HG02938 (cell line): Measurements from ENCODE around the gene TOMM40.
"Not testable (repeated sequence)": the region's sequence is repeated elsewhere in the genome, so short reads cannot be mapped to it uniquely, and the experiment has no call there.

Experiments
- ATAC-seq: cut with Tn5 transposase; IDR thresholded peaks from one replicate; pipeline ENCODE4 v1.9.1; 2021; ENCODE audit warnings: mild to moderate bottlenecking, moderate library complexity; ENCODE audit not compliant: unreplicated experiment

The TOMM40 gene

DNA sequence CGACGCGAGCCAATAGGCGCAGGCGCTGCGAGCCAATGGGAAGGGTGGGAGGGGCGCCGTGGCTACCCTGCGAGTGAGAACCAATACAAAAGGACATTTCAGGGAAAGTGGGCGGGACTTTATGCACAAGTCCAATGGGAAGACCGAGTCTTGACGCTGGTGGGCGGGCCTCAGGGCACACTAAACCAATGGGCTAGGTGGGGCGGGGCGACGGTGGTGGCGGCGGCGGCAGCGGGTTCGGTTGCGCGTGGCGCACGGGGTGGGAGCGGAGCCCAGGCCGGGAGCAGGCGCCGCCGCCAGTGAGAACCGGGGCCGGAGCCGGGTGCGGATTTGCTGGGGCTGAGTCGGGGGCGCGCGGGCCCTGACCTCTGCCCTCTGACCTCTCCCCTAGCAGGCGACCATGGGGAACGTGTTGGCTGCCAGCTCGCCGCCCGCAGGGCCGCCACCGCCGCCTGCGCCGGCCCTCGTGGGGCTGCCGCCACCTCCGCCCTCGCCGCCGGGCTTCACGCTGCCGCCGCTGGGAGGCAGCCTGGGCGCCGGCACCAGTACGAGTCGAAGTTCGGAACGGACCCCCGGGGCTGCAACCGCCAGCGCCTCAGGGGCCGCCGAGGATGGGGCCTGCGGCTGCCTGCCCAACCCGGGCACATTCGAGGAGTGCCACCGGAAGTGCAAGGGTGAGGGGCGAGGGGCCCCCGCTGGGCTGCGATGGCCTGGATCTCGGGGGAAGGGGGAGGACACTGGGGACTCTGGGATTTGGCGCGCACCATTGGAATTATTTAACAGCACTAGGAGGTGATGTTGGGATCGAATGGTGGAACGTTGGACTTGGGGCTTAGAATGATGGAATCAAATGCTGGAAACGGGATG lies at the start of gene TOMM40:
TSS of gene TOMM40 (plus strand) at position 239 of the 867 bp plus-strand sequence. CDS start at position 401, 162 bp downstream.
- ATAC-seq, result peak; percentile 60

- no peak for ATAC-seq
Measured at GRCh38 chr19:44845286-44845611, 45.8 kb upstream of the TOMM40 start.

GRCh38 chr19:44845612-44846454 lies 45.2 kb upstream of the TOMM40 start, which contains the start of gene NECTIN2:
TSS of gene NECTIN2 (plus strand) at chr19:44846297. CDS start at chr19:44846526, 229 bp downstream.
- no peak for ATAC-seq

DNA sequence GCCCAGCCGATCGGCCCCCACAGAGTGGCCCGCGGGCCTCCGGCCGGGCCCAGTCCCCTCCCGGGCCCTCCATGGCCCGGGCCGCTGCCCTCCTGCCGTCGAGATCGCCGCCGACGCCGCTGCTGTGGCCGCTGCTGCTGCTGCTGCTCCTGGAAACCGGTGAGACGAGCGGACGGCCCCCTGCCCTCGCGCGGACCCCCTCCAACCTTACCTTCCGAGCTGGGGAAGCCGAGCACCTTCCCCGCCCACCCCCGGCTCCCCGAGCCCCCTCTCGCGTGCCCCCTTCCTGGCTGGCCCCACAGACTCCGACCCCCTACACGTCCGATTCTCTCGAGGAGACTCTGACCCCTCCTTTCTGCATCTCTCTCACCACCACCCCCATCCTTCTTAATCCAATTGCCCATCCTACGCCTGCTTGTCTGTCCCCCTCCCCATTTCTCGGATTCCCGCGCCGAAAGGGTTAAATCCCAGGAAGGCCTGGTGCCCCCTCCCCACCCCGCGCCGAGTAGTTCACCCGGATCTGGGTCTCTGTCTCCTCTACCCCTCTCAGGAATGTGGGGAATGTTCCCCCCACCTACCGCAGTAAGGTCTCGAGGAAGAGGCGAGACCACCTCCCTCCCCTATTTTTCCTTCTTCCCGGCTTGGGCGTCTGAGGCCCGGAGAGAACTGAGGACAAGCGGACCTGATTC lies 44.5 kb upstream of the TOMM40 start:
- no peak for ATAC-seq

DNA sequence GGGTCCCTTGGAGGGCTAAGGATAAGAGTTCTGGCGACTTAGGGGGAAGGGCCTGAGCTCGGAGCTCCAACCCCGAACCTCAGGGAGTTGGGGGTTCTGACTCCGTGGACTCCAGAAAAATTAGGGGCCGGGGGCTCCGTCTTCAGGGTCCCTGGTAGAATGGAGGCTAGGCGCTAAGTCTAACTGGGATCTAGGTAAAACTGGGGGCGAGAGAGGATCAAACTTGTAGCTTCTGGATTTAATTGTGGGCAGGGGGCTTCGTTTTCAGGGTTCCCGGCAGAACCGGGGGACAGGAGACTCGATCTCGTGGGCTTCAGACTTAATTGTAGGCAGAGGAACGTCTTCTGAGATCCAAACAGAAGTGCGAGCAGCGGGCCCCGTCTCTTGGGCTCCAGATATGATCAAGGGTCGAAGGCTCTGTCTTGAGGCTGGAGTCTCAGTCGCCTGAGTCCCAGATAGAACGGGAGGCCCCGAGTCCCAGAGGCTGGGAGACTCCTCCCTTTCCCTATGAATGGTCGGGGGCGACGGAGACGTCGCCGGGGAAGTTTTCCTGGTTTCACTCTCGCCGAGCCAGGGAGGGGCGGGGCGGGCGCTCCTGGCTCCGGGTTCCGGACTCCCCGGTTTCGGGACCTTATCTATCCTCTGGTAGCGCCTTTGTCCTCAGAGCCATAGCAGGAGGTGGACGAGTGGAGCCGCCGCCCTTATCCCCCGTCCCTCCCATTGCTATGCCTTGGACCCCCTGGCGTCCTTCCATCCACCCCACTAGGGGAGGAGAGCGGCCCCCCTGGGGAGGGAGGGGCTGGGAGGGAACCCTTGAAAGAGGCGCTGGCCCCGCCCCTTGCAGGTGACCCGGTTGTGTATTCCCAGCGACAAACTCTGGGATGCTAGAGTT lies 43.7 kb upstream of the TOMM40 start:
- ATAC-seq, result no peak

GRCh38 chr19:44848036-44848811 lies 42.8 kb upstream of the TOMM40 start:
- ATAC-seq, result no peak

- no peak for ATAC-seq
Measured at GRCh38 chr19:44848812-44849447, 42.1 kb upstream of the TOMM40 start.

GRCh38 chr19:44850641-44851109 lies 40.4 kb upstream of the TOMM40 start:
- ATAC-seq, result no peak

GRCh38 chr19:44851427-44851826 lies 39.6 kb upstream of the TOMM40 start:
- no peak for ATAC-seq

DNA sequence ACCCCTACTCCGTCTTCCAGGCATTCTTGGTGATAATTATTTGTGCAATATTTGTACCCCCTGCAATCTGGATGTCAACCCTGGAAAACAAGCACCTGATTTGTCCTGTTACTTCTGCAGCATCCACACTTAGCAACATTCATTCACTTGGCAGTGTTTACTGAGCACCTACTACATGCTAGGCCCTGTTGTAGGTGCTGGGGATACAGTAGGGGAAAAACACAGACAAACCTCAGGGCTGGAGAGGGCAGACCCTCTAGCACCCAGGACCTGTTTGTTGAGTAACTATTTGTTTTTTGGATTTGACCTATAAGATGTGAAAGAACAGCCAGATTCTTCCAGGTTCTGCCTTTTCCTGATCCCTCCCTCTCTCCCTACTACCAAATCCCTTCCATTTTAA lies 35.4 kb upstream of the TOMM40 start:
- no peak for ATAC-seq

- no peak for ATAC-seq
Measured at GRCh38 chr19:44856421-44857083, 34.5 kb upstream of the TOMM40 start.

DNA sequence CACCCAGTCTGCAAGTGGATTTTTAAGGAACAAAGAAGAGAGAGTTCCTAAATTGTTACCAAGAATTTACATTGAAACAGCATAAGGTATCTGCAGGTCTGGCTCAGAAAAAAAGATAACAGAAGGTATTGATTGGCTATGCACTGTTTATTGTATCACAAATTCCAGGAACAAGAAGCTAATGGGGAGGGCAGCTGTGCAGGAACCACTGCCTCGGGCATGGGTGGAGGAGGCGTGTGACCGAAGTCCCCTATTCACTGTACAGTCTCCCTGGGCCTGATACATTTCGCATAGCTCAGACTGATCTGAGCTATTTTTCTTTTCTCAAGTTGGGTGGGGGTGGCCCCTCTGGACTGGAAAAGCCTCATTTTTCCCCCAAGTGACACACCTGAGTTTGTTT lies 33.2 kb upstream of the TOMM40 start:
- ATAC-seq, result no peak

GRCh38 chr19:44861576-44861975 lies 29.5 kb upstream of the TOMM40 start:
- not testable (repeated sequence) for ATAC-seq

- ATAC-seq, result no peak
Measured at GRCh38 chr19:44863990-44864389, 27.1 kb upstream of the TOMM40 start.

DNA sequence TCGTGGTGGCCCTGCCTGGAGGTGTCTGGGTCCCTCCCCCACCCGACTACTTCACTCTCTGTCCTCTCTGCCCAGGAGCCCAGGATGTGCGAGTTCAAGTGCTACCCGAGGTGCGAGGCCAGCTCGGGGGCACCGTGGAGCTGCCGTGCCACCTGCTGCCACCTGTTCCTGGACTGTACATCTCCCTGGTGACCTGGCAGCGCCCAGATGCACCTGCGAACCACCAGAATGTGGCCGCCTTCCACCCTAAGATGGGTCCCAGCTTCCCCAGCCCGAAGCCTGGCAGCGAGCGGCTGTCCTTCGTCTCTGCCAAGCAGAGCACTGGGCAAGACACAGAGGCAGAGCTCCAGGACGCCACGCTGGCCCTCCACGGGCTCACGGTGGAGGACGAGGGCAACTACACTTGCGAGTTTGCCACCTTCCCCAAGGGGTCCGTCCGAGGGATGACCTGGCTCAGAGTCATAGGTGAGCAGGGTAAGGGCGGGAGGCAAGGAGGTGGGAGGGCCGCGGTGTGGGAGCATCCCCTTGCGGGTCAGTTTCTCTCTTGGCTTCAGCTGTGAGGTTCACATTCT lies 25.8 kb upstream of the TOMM40 start:
- no peak for ATAC-seq

GRCh38 chr19:44866664-44867063 lies 24.4 kb upstream of the TOMM40 start:
- no peak for ATAC-seq

GRCh38 chr19:44867578-44867977 lies 23.5 kb upstream of the TOMM40 start:
- ATAC-seq, result no peak
